ENCODE results near the gene RAB7B.

DNA sequence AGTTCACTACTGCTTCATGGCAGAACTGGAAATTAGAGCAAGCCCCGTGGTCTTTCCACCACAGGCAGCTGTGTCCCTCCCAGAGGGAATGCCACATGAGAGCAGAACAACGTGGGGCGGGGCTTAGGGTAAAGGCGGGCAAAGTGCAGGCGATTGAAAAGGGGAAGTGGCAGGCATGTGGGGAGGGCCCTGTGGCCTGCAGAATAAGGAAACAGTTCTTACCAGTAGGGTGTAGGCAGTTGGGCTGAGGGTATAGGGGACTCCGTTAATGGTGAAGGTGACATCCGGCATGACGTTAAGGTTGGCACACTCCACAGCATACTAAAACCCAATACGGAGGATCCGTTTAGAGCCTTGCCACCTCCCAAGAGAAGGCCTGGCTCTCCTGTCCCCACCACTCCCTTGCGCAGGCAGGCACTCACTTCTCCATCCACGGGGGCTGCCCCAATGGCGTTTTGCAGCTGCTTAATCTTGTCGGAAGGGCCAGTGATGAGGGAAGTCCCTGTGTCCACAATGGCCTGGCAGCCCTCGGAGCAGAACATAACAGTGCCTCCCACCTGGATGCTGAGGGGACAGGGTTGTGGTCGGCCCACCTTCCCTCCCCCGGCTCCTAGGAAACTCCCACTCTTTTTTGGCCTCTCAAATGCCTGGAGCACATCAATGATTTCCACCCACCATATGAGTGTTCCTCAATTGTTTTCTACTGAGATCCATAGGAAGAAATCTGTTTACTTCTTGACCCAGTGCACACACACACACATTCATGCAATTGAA, 9.1 kb upstream of the RAB7B start:
- TF ChIP-seq GATA2 (IDR thresholded peaks at IDR 0.05; ENCODE audit: low read depth, low read length) (no peak), GATA3 (IDR thresholded peaks at IDR 0.05; ENCODE audit: low read depth, low read length) (no peak)

Measured in SH-SY5Y (cell line).